K562 treated with DMSO at 1 percent for 48 hours (cell line): ENCODE results near the gene MRPL16. TPM values are rescaled to one million over a fixed set of nuclear protein-coding genes. Genes with fewer than 3 reads are reported as not detected.

ENCODE experiments used
- total RNA-seq: library from RNA; unstranded; fragments of 300-600 nt; gene quantifications from 2 replicates; pipeline ENCODE4 v1.2.3, GENCODE V29; 2022; ENCODE audit warnings: low replicate concordance; ENCODE audit errors: extremely low read depth

Gene MRPL16
- not detected in 2 replicates for total RNA-seq

DNA sequence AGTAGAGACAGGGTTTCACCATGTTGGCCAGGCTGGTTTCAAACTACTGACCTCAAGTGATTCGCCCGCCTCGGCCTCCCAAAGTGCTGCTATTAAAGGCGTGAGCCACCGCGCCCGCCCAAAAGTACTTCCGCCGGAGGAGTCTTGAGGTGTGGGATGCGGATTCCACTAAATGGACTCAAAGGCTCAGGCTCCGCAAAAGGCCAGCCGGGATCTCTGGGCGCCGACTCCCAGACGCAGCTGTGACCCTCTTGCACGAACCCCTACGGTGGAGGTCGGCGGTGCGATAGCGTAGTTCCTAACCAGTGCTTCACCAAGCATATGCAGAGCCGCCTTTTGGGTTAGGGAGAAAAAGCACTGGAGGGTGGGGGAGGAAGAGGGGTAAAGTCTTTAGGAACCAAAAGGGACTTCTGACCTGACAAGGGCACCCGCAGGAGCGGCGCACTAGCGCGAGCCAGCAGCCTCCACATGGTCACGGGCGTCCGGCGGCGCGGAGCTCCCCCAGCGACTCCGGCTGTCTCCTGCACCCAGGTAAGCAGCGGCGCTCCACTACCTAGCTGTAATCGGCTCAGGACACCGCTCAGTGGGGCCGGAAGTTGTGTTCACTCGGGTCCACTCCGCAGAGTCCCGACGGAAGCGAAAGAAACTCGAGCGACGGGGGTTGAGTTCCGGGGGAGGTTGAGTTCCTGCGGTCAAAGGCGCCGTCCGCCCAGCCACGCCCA, at the start of gene MRPL16:
Gene MRPL16 (minus strand): TSS at position 590 of the 722 bp plus-strand sequence. CDS start 120 bp downstream, at position 470.

DNA sequence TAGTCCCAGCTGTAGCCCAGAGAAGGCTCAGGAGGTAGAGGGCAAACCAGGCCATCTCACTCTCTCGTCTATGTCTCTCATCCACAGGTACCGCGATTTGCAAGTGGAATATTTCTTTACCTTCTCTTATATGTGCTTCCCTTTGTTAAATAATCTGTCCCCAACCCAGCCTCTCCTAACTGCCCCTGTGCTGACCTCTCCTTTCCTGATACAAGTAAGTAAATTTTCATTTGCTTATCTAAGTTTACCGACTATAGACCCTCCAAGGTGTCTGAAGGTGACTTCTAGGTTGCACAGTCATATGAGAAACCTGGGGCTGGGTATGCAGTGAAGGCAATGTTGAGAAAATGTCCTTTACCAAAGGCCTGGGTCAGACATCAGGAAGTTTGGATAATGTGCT, 34.8 kb upstream of the MRPL16 start, which contains the start of gene CBLIF:
Gene CBLIF (minus strand): TSS at position 101 of the 400 bp plus-strand sequence. CDS start 46 bp downstream, at position 55.

Other genes starting within 250 kb of the MRPL16 start
- gene OSBP, start 195.0 kb downstream of the MRPL16 start, total RNA-seq, result not detected in 2 replicates
- not detected in 2 replicates for gene PATL1, start 141.7 kb downstream of the MRPL16 start, total RNA-seq
- gene OR10V1, start 96.9 kb downstream of the MRPL16 start, total RNA-seq, result not detected in 2 replicates
- gene STX3, start 55.4 kb downstream of the MRPL16 start, total RNA-seq, result not detected in 2 replicates
- not detected in 2 replicates for gene CBLIF, start 34.7 kb upstream of the MRPL16 start, total RNA-seq
- not detected in 2 replicates for gene TCN1, start 55.7 kb upstream of the MRPL16 start, total RNA-seq
- gene OOSP3, start 68.0 kb upstream of the MRPL16 start, total RNA-seq, result not detected in 2 replicates
- gene OOSP1, start 127.7 kb upstream of the MRPL16 start, total RNA-seq, result not detected in 2 replicates
- not detected in 2 replicates for gene OOSP4A, start 153.3 kb upstream of the MRPL16 start, total RNA-seq
- not detected in 2 replicates for gene OOSP4B, start 206.4 kb upstream of the MRPL16 start, total RNA-seq
- gene OOSP2, start 229.6 kb upstream of the MRPL16 start, total RNA-seq, result not detected in 2 replicates
- not detected in 2 replicates for gene MS4A3, start 245.9 kb upstream of the MRPL16 start, total RNA-seq